Measurements from ENCODE around the gene INO80E.
"Not testable (repeated sequence)": the region's sequence is repeated elsewhere in the genome, so short reads cannot be mapped to it uniquely, and the experiment has no call there.

The INO80E gene

DNA sequence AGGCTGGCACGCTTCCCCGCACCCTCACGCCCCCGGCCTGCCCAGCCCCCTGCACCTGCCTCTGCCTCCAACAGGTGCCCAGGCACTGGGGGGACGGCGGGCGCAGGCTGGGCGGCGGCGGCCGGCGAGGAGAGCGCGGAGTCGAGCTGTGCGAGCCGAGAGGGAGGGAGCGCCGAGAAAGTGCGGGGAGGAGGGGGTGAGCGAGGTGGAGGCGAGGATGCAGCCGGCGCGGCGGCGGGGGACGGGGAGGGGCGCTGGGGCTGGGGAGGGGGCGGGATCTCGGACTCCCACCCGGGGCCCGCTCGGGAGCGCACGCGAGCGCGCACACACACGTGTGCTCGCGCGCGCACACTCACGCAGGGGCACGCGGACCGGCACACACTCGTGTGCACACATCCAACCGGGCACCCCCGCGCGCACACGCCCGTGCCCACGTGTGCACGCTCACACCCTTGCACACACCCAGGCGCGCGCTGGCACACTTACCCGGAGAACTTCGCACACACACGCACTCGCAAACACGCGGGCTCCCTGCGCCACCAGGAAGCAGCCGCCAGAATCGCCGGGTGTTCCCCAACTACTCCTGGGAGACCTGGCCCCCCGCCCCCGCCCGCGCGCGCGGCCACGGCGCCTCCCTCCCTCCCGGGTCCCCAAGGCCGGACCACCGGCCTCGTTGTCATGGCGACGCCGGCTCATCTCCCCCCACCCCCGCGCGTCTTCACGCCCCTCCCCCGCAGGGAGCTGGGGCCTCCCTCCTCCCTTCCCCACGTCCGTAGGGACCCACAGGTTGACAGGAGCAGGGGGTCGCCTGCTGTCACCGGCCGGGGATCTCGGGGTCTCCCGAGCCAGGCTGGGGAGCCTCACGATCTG, 15.0 kb downstream of the INO80E start, which contains the start of gene DOC2A:
Gene DOC2A, minus strand, starts transcription at position 184 of the 870 bp plus-strand sequence. CDS start 805 bp downstream, outside the sequence.
- FAIRE-seq = no peak

DNA sequence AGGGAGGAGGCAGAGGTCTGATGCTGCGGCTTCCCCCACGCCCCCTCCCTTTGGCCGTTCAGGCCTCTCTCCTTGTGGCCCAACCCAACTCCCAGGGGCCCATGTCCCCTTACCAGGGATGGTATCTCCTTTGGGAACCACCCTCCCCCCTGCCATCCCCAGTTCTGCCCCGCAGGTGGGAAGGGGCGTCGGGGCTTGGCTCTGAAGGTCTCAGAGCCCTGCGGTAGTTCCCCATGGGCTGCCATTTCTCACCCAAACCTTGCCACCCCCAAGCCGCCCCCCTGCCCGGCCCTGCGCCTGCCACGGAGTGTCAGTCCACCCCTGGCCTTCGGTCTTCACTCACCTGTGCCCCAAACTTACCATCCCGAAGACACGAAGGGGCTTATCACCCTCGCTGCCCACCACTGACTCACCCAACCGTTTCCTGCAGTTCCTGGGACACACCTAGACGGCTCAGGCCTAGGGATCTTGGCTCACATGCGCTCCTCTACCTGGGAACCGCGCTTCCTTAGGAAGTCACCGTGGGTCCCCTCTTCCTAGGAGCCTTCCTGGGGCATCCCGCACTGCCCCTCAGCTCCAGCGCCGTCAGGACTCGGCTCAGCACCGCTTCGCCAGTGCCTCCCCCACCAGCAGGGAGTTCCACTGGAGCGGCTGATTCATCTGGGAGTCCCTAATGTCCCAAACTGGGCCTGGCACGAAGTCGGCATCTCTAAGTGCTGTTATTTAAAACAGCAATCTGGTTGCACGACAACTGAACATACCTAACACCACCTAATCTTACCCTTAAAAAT, 15.9 kb downstream of the INO80E start:
- no peak for FAIRE-seq

DNA sequence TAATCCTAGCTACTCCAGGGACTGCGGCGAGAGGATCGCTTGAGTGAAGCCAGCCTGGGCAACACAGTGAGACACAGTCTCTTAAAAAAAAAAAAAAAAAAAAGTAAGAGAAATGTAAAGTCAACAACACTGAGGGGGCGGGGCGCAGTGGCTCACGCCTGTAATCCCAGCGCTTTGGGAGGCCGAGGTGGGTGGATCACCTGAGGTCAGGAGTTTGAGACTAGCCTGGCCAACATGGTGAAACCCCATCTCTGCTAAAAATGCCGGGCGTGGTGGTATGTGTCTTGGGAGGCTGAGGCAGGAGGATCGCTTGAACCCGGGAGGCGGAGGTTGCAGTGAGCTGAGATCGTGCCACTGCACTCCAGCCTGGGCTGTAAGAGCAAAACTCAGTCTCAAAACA, 16.6 kb downstream of the INO80E start:
- FAIRE-seq = not testable (repeated sequence)

DNA sequence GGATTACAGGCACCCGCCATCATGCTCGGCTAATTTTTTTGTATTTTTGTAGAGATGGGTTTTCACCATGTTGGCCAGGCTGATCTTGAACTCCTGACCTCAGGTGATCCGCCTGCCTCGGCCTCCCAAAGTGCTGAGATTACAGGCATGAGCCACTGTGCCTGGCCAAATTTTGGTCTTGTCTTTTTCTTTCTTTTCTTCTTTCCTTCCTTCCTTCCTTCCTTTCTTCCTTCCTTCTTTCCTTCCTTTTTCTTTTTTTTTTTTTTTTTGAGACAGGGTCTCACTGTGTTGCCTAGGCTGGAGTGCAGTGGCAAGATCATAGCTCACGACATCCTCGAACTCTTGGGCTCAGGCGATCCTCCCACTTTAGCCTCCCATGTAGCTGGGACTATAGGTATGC, 19.4 kb downstream of the INO80E start:
- not testable (repeated sequence) for FAIRE-seq

DNA sequence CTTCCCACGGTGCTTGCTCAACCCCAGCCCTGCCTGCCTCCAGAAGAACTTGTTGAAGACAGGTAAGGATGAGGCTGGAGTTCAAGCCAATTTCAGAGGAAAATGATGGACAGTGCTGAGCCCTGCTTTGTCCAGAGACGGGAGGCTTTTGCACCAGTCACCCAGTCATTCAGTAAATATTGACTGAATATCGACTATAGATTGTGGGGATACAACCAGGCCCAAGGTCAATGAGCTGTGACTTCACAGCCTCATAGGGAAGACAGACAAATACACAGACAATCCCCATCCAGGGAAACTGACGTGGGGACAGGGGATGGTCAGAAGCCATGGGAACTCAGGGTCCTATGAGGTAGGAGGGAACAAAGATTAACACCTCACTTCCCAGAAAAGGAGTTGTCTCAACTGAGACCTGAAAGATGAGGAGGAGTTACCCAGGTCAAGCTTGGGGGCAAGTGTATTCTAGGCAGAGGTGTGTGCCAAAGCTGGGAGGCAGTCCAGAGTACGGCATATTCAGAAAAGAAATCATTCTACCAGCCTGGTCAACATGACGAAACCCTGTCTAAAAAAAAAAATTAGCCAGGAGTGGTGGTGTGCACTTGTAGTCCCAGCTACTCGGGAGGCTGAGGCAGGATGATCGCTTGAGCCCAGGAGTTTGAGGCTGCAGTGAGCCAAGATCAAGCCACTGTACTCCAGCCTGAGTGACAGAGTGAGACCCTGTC, 20.7 kb downstream of the INO80E start:
- no peak for FAIRE-seq

DNA sequence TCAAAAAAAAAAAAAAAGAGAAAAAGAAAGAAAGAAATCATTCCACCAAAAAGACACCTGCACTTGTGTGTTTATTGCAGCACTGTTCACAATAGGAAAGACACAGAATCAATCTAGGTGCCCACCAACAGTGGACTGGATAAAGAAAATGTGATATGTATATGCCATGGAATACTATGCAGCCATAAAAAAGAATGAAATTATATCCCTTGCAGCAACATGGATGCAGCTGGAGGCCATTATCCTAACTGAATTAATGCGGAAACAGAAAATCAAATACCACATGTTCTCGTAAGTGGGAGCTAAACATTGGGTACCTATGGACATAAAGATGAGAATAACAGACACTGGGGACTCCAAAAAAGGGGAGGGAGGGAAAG, 21.2 kb downstream of the INO80E start:
- FAIRE-seq = no peak

DNA sequence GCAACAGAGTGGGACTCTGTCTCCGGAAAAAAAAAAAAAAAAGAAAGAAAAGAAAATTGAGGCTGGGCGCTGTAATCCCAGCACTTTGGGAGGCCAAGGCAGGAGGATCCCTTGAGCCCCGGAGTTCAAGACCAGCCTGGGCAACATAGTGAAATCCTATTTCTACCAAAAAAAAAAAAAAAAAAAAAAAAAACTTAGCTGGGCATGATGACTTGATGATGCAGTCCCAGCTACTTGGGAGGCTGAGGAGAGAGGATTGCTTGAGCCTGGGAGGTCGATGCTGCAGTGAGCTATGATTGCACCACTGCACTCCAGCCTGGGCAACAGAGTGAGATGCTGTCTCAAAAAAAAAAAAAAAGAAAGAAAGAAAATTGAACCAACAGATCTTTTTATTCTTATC, 21.9 kb downstream of the INO80E start:
- not testable (repeated sequence) for FAIRE-seq

DNA sequence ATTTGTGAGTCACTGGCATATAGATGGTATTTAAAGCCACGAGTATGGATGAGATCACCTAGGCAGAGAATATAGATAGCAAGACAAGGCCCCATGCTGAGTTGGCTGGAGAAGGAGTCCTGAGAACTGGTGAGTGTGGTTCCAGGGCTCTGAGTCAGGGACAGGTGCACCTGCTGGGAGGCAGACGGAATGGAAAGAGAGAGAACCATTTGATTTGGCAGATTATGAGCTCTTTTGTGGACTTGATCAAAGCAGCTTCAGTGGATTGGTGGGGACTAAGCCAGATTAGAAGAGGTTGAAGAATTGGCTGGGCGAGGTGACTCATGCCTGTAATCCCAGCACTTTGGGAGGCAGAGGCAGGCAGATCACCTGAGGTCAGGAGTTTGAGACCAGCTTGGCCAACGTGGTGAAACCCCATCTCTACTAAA, 22.7 kb downstream of the INO80E start:
- no peak for FAIRE-seq

DNA sequence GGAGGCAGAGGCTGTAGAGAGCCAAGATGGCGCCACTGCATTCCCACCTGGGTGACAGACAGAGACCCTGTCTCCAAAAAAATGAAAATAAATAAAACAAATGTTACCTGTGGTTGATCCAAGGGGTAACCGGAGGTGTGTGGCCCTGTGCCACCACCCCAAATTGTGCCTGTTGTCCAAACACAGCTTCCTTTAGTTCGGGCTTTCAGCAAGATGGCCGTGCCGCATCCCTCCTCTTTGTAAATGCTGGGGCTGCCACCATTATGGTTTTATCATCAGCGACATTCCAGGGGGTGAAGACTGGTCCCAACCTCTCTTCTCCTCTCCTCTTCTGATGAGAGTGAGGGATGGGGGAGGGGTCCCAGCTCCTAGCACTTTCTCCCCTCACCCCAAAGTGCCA, 26.8 kb downstream of the INO80E start, which contains the start of gene C16orf92:
Gene C16orf92, plus strand, starts transcription at position 312 of the 400 bp plus-strand sequence. CDS start 143 bp downstream, outside the sequence.
- no peak for FAIRE-seq

DNA sequence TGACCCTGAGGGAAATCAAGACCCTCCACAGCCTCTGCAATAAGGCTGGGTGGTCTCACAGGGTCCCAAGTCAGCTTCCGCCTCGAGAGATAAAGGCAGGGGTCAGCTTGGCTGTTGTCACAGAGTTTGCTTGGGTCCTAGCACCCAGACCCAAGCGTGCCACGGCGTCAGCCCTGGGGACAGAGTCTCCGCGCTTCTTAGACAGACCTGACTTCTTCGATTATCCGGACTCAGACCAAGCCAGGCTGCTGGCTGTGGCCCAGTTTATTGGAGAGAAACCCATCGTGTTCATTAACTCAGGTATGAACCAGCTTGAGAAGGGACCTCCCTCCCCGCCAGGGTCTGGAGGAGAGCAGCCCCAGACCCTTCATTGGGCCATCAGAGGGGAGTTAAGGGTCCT, 27.5 kb downstream of the INO80E start:
- no peak for FAIRE-seq

DNA sequence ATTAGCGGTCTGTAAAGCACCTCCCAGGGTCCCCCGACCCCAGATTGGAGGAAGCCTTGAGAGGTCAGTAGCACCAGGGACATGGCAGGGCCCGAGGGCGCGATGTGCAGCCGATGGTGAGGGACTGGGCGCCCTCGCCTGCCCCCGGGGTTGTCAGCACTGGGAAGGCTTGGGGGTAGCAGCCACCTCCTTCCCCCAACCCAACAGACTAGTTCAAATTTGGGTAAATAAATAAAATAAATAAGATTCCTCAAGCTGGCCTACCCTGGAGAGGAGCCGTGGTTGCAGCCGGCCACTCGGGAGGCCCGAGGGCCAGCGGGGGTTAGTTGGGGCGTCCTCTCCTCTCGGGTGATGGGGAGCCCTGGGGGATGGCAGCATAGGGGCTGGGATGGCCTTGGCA, 28.4 kb downstream of the INO80E start:
- FAIRE-seq = no peak

DNA sequence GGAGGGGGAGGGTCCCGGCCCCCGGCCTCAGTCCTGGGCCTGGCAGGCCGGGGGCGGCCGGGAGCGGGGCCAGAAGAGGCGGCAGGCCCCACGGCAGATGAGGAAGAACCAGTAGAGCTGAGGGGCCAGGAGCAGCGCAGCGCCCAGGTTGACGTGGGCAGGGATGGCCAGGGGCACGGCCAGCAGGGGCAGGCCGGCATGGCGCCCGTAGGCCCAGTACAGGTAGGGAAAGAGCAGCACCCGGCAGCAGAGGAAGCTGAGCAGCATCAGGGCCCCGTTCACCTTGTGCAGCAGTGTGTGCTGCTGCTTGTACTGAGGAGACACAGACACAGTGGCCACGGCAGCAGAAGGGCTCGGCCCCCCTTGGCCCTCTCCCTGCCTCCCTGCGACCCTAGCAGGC, 29.1 kb downstream of the INO80E start:
- no peak for FAIRE-seq

DNA sequence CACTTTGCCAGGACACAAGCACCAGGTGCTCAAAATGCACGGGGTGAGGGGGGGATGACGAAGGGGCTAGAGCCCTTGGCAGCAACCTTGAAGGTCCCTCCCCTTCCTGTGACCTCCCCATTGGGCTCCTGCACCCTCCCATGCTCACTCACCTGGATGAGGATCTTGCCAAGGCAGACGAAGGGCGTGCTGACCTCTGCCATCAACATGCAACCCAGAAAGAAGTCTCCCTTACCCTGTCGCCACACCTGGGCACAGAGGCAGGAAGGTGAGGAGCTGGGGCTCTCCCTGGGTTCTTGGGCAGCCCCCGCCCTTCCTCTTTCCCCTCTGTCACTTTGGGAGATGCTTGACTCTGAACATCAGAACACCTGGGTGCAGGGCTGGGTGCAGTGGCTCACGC, 29.5 kb downstream of the INO80E start:
- no peak for FAIRE-seq

DNA sequence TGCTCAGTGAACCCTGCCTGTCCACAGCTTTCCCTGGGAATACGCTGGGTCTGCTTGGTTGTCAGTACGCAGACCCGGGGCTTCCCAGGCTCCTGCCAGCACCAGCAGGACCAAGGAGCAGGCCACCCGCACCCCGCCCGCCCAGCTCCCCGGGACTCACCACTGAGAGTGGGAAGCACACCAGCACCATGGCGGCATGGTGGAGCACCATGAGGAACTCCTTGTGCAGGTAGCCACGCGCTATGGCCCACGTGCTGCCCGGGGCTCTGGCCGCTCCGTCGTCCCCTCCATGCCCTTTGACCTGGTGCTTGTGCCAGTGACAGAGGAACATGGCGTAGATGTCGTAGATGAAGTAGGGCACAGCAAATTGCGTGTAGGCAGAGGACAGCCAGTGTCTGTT, 30.4 kb downstream of the INO80E start:
- FAIRE-seq = no peak

DNA sequence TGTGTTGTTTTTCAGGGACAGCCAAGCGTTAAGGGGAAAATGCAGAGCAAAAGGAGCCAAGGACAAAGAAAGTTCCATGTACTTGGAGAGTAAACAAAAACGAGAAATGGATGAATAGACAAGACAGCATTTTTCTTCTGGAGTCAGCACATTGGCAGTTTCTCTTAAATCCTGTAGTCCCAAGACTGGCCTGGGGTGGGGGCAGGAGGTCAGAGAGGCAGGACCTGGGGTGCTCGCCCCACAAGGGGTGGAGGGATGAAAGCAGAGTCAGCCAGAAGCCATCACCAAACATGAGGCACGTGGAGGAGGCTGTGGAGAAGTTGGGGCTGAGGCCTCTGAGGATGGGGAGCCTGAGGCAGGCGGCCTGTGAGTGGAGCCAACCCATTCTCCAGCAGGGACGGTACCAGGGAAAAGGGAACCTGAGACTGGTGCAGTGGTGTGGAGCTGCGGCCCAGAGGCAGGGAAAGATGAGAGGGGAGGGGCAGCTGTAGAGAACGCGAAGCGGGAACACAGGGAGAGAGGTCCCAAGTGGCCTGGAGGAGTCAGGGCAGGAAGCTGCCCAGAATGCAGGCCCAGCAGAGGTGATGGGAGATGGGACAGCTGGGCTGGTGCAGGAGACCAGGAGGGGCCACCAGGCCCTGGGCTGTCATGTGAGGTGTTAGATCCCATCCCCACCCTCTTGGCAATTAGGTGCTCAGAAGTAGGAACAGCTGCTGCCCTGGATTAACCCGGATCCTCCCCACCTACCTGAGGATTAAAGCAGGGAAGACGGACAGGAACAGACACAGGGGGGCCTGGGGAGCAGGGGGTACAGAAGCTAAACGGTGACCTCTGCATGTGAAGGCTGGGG, 31.8 kb downstream of the INO80E start:
- FAIRE-seq = no peak

DNA sequence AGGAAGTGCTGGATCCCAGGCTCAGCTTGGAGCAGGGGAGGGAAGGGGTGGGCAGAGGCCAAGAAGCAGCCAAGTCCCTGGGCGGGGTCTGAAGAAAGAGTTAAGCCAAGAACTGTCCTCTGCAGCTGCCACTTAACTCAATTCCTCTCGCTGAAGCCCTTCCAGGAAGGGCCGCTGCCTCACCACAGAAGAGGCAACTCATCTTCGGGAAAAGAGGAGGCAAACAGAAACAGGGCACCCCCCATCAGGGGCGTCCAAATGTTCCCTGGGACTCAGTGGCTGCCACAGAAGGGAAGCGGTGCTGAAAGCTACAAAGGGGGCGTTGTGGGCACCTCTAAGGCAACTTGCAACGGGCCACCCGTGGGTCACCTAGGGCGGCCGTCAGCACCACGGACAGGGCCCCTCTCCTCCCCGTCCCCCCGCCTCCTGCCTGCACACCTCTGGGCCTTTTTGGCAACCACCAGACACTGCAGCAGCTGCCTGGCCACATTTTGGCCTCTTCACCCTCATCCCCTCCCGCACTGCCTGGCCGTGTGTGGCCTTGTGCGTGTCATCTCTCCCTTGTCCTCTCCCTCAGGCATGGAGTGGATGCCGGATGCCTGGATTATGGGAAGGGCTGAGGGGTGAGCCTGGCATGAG, 32.5 kb downstream of the INO80E start:
- FAIRE-seq = no peak

DNA sequence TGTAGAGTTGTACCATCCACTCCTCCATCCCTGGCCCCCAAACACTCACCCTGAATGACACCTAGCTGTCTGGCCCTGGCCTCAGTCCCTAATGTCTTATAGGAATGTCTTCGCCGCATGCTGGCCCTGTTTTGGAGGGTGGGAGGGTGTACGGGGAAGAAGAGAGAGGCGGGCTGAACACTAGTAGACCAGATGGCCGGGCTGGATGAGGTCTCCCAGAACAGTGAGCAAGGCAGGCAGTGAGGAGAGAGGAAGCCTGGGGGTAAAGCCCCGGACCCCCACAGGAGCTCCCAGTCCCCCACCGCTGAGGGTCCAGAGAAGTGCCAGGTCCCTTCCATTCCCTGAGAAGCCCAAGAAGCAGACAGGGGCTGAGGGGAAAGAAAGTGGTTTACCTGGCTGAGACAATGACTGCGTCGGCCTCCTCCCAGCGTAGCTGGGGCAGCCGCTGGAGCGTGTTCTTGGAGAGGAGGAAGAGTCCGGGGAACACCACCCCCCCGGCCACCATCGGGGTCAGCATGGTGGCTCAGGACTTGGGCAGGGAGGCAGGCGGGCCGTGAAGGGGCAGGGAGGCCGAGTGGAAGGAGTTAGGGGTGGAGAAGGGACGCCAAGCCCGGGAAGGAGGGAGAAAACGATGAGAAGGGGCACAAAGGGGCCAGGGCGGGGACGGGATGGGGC, 34.1 kb downstream of the INO80E start:
- no peak for FAIRE-seq

DNA sequence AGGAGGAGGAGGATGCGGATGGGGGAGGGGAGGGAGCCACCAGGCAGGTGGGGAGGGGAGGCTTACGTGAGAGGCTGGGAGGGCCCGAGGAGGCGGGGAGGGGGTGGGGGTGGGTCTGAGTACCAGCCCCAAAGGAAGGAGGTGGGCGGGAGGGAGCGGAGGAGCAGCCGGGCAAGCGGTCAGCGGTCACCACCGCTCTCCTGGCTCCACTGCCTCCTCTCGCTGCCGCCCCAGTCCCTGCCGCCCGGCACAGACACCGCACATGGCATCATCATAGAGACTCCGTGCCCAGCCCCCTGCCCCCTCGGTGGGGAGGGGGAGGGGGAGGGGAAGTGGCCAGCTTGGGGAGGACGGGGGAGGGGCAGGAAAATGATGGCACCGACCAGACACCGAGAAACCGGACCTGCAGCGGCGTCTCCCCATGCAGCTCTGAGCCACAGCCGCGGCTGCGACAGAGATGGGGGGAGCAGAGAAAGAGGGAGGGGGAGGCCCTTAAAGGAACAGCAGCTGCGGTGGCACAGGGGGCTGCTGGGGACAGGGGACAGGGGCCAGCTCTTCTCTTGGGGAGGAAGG, 34.9 kb downstream of the INO80E start, which contains the start of gene TLCD3B:
Gene TLCD3B, minus strand, starts transcription at position 431 of the 573 bp plus-strand sequence. CDS start 744 bp downstream, outside the sequence.
- no peak for FAIRE-seq

DNA sequence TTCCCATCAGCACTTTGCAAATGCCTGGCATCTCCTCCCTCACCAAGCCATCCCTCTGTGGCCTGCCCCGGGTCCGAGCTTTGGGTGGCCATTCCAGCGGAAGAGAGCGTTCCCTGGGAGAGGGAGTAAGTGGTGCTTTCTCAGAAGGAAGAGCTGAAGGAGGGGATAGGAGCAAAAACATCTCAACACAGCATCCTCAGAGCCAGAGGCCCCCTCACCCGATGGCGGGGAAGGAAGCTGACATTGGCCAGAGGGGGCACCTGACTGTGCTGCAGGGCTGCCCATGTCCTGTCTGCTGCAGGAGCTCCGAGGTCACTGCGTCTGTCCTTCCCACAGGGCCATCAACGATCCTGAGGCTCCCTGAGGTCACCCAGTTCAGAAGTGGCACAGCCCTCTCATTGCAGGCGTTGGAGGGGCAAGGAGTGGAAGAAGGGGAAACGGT, 35.5 kb downstream of the INO80E start:
- FAIRE-seq = no peak

DNA sequence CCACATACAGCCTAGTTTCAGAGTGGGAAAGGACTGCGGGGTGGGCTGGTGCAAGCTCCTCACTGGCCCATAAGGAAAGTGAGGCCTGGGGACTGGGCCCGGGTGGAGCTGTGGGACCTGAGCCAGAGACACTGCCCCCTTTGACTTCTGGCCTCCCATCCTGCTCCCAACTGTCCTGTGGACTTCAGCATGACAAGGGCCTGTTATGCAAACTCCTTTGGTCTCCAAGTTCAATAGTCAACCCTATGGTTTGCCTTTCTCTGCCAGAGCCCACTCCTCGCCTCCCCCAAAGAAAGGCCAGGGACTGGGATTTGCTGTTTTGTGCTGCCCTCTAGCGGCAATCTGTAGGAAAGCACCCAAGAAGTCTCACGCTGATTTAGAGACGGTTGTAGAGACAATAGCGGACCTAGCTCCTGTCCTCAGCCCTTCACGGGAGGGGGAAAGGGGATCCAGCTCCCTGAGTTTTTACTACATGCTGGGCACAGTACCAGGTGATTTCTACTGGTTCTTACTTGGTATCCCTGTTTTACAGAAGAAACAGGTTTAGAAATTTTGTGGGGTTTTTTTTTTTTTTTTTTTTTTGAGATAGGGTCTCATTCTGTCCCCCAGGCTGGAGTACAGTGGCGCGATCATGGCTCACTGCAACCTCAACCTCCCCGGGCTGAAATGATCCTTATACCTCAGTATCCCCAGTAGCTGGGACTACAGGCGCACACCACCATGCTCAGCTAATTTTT, 36.2 kb downstream of the INO80E start:
- FAIRE-seq = no peak
